Liver (tissue), 9 donors: ENCODE results near the gene HDAC9. TPM values are rescaled to one million over a fixed set of nuclear protein-coding genes. Genes with fewer than 3 reads are reported as not detected.

ENCODE experiments used
- DNase-seq: peaks from one replicate; pipeline ENCODE4 v3.0.0-alpha.2; 2017; ENCODE audit warnings: low spot score
- H3K27ac ChIP-seq, 2 donors: one replicate each; pipeline ENCODE4 v1.7.0; 2013; ENCODE audit warnings: inconsistent platforms in 2 of 2, low read length in 2 of 2, control low read depth in 1 of 2, low read depth in 1 of 2, mild to moderate bottlenecking in 1 of 2
- H3K27me3 ChIP-seq, 4 donors: one replicate each; pipeline versions ENCODE4 v1.6.1 to v1.7.0; 2013; ENCODE audit warnings: low read length in 3 of 4, inconsistent platforms in 1 of 4, mild to moderate bottlenecking in 1 of 4, moderate library complexity in 1 of 4; ENCODE audit not compliant: control insufficient read depth in 4 of 4, insufficient read depth in 4 of 4
- H3K36me3 ChIP-seq, 4 donors: one replicate each; pipeline versions ENCODE4 v1.6.1 to v1.7.0; 2013; ENCODE audit warnings: low read length in 3 of 4, mild to moderate bottlenecking in 3 of 4, low read depth in 1 of 4, moderate library complexity in 1 of 4; ENCODE audit not compliant: control insufficient read depth in 4 of 4, insufficient read depth in 3 of 4
- H3K4me1 ChIP-seq, 4 donors: one replicate each; pipeline versions ENCODE4 v1.6.1 to v1.7.0; 2013; ENCODE audit warnings: low read length in 3 of 4, mild to moderate bottlenecking in 3 of 4, moderate library complexity in 1 of 4; ENCODE audit not compliant: control insufficient read depth in 4 of 4, insufficient read depth in 4 of 4
- H3K4me3 ChIP-seq, 3 donors: one replicate each; pipeline versions ENCODE4 v1.6.1 to v1.7.0; 2013; ENCODE audit warnings: low read length in 3 of 3, control low read depth in 1 of 3, low read depth in 1 of 3, mild to moderate bottlenecking in 1 of 3
- H3K9ac ChIP-seq, 2 donors: one replicate each; pipeline ENCODE4 v1.7.0; 2013; ENCODE audit warnings: low read length in 2 of 2, mild to moderate bottlenecking in 2 of 2, moderate library complexity in 2 of 2, control low read depth in 1 of 2, low read depth in 1 of 2
- H3K9me3 ChIP-seq, 4 donors: one replicate each; pipeline versions ENCODE4 v1.6.1 to v1.7.0; 2013; ENCODE audit warnings: low read length in 3 of 4; ENCODE audit not compliant: control insufficient read depth in 4 of 4
- ATF3 ChIP-seq: IDR thresholded peaks from 2 replicates; pipeline ENCODE4 v1.6.1; 2016; ENCODE audit warnings: antibody characterized with exemption
- CTCF ChIP-seq: fragments of 150-350 bp; IDR thresholded peaks from 2 replicates; pipeline ENCODE4 v1.5.1; 2017; ENCODE audit warnings: improper control_type of control experiment, low read depth, low read length; ENCODE audit not compliant: missing input control
- EGR1 ChIP-seq, 2 donors: IDR thresholded peaks; 2 replicates each; pipeline ENCODE4 v1.6.1; 2016 to 2018; ENCODE audit warnings: antibody characterized with exemption in 2 of 2, low read depth in 2 of 2
- FOXA1 ChIP-seq: IDR thresholded peaks from 2 replicates; pipeline ENCODE4 v1.6.1; 2016; ENCODE audit warnings: antibody characterized with exemption
- FOXA2 ChIP-seq: IDR thresholded peaks from 2 replicates; pipeline ENCODE4 v1.6.1; 2016; ENCODE audit warnings: antibody characterized with exemption
- HNF4A ChIP-seq, 2 donors: conservative IDR thresholded peaks; 2 replicates each; pipeline ENCODE4 v1.6.1; 2016; ENCODE audit warnings: antibody characterized with exemption in 2 of 2, mild to moderate bottlenecking in 2 of 2
- HNF4G ChIP-seq: IDR thresholded peaks from 2 replicates; pipeline ENCODE4 v1.6.1; 2016; ENCODE audit warnings: antibody characterized with exemption
- JUND ChIP-seq, 2 donors: IDR thresholded peaks; 2 replicates each; pipeline ENCODE4 v1.6.1; 2016; ENCODE audit warnings: antibody characterized with exemption in 2 of 2
- MAX ChIP-seq: IDR thresholded peaks from 2 replicates; pipeline ENCODE4 v1.6.1; 2016; ENCODE audit warnings: antibody characterized with exemption
- RAD21 ChIP-seq, 2 donors: IDR thresholded peaks; 2 replicates each; pipeline ENCODE4 v1.6.1; 2016; ENCODE audit warnings: antibody characterized with exemption in 2 of 2, mild to moderate bottlenecking in 2 of 2
- REST ChIP-seq: IDR thresholded peaks from 2 replicates; pipeline ENCODE4 v1.6.1; 2016; ENCODE audit warnings: antibody characterized with exemption, mild to moderate bottlenecking
- RXRA ChIP-seq, 2 donors: IDR thresholded peaks; 2 replicates each; pipeline ENCODE4 v1.6.1; 2017 to 2018; ENCODE audit warnings: antibody characterized with exemption in 2 of 2, mild to moderate bottlenecking in 1 of 2
- TAF1 ChIP-seq: conservative IDR thresholded peaks from 2 replicates; pipeline ENCODE4 v1.6.1; 2016; ENCODE audit warnings: antibody characterized with exemption, mild to moderate bottlenecking
- YY1 ChIP-seq: IDR thresholded peaks from 2 replicates; pipeline ENCODE4 v1.6.1; 2016; ENCODE audit warnings: antibody characterized with exemption, mild to moderate bottlenecking
- ZBTB33 ChIP-seq: IDR thresholded peaks from 2 replicates; pipeline ENCODE4 v1.6.1; 2016; ENCODE audit warnings: antibody characterized with exemption
- WGBS: extraction: QIAGEN DNeasy Blood & Tissue Kit; methylation state at CpG from one replicate; pipeline ENCODE4 v1.1.7; 2013; 5-methylcytosine and 5-hydroxymethylcytosine counted together
- polyA plus RNA-seq, 2 donors: library from polyadenylated mRNA; stranded (reverse) in 1 of 2; unstranded in 1 of 2; fragments of 200-250 nt in 1 of 2; fragments of >200 nt in 1 of 2; fragmentation: Nextera tagmentation in 1 of 2; extraction: Ambion mirVana in 1 of 2; gene quantifications; one replicate each; pipeline versions ENCODE4 v1.2.1 to v1.2.3, GENCODE V29; 2013 to 2015
- total RNA-seq, 2 donors: library from RNA; depleted of rRNA; stranded (reverse); fragments of >200 nt; gene quantifications; one replicate each; pipeline ENCODE4 v1.2.3, GENCODE V29; 2014
- donor health status: healthy.
- donor health status: healthy.
- donor health status: healthy.
- donor health status: healthy.
- donor health status: healthy.

HDAC9 gene
- total and polyA plus RNA-seq, 4 donors: 1.0 to 10.1 (median 2.3) TPM

GRCh38 chr7:18530224-18531179 is 35.0 kb downstream of the HDAC9 start:
- Histone ChIP-seq H3K27me3 (no peaks in the 10 kb centered on the region), H3K4me1 (no peaks in the 10 kb centered on the region), H3K4me3 (no peak overlapping the region), H3K36me3 (no peaks in the 10 kb centered on the region), H3K27ac (no peak overlapping the region), H3K9me3 (no peaks in the 10 kb centered on the region), H3K9ac (no peak overlapping the region)
- no peak for DNase-seq
- no peak for TF ChIP-seq TAF1
- TF ChIP-seq FOXA2: no peak
- no peak for TF ChIP-seq ATF3
- no peak for TF ChIP-seq YY1
- no peak for TF ChIP-seq EGR1 (IDR thresholded peaks at IDR 0.05; ENCODE audit: low read depth in 2 of 2)
- no peak for TF ChIP-seq MAX
- TF ChIP-seq RAD21 (IDR thresholded peaks at IDR 0.05): no peak
- 87% methylated on average over 5 of the region's 5 CpGs for WGBS

GRCh38 chr7:18531539-18531938 is 36.0 kb downstream of the HDAC9 start:
- no peaks in the 10 kb centered on the region for H3K4me1 ChIP-seq
- 73% methylated on average over 3 of the region's 3 CpGs for WGBS
- no peaks in the 10 kb centered on the region for H3K9me3 ChIP-seq
- no peak overlapping the region for H3K27ac ChIP-seq
- H3K27me3 ChIP-seq: no peaks in the 10 kb centered on the region
- no peak overlapping the region for H3K4me3 ChIP-seq
- no peaks in the 10 kb centered on the region for H3K36me3 ChIP-seq
- no peak for TF ChIP-seq YY1
- no peak for TF ChIP-seq JUND (IDR thresholded peaks at IDR 0.05)
- no peak for TF ChIP-seq CTCF
- TF ChIP-seq HNF4G: no peak
- TF ChIP-seq ZBTB33: no peak
- TF ChIP-seq FOXA2: no peak
- no peak for TF ChIP-seq RAD21 (IDR thresholded peaks at IDR 0.05)
- TF ChIP-seq HNF4A (conservative IDR thresholded peaks at IDR 0.05): no peak
- TF ChIP-seq MAX: no peak
- no peak for TF ChIP-seq RXRA (IDR thresholded peaks at IDR 0.05)
- TF ChIP-seq EGR1 (IDR thresholded peaks at IDR 0.05; ENCODE audit: low read depth in 2 of 2): no peak
- TF ChIP-seq FOXA1: no peak
- TF ChIP-seq REST: no peak
- TF ChIP-seq ATF3: no peak
- H3K9ac ChIP-seq: no peak overlapping the region
- no peak for DNase-seq
